CD14-positive monocyte (primary cell): Measurements from ENCODE around the gene KRTAP1-5. TPM values are rescaled to one million over a fixed set of nuclear protein-coding genes. Genes with fewer than 3 reads are reported as not detected.

Experiments
- DNase-seq, 3 donors: peaks; one replicate each; pipeline ENCODE4 v3.0.0-alpha.2; 2011 to 2022
- H2AFZ ChIP-seq: 2 replicates; pipeline ENCODE4 v1.6.0; 2012; ENCODE audit warnings: mild to moderate bottlenecking, low read depth, low read length, inconsistent platforms; ENCODE audit not compliant: insufficient read depth, poor library complexity, severe bottlenecking
- H3K27ac ChIP-seq, 2 donors: 1 replicate in 1 of 2; 2 replicates in 1 of 2; pipeline ENCODE4 v1.5.1; 2012 to 2013; ENCODE audit warnings: low read length in 2 of 2, control low read depth in 1 of 2, inconsistent platforms in 1 of 2, low read depth in 1 of 2, mild to moderate bottlenecking in 1 of 2
- H3K27me3 ChIP-seq, 2 donors: one replicate each; pipeline versions ENCODE4 v1.6.0 to v1.6.1; 2011 to 2013; ENCODE audit warnings: low read length in 2 of 2; ENCODE audit not compliant: control insufficient read depth in 2 of 2, insufficient read depth in 2 of 2
- H3K36me3 ChIP-seq, 2 donors: replicated peaks in 1 of 2; 1 replicate in 1 of 2; 2 replicates in 1 of 2; pipeline versions ENCODE4 v1.5.1 to v1.6.1; 2012 to 2013; ENCODE audit warnings: low read length in 2 of 2, control low read depth in 1 of 2, inconsistent platforms in 1 of 2, mild to moderate bottlenecking in 1 of 2; ENCODE audit not compliant: insufficient read depth in 2 of 2, control insufficient read depth in 1 of 2
- H3K4me1 ChIP-seq, 2 donors: 1 replicate in 1 of 2; 2 replicates in 1 of 2; pipeline versions ENCODE4 v1.5.1 to v1.6.1; 2012 to 2013; ENCODE audit warnings: low read length in 2 of 2, control low read depth in 1 of 2, inconsistent platforms in 1 of 2, mild to moderate bottlenecking in 1 of 2, moderate library complexity in 1 of 2; ENCODE audit not compliant: insufficient read depth in 2 of 2, control insufficient read depth in 1 of 2
- H3K4me2 ChIP-seq: replicated peaks from 2 replicates; pipeline ENCODE3; 2012; ENCODE audit warnings: low read length, moderate library complexity, mild to moderate bottlenecking; ENCODE audit not compliant: poor library complexity, severe bottlenecking; ENCODE audit errors: extremely low read depth
- H3K4me3 ChIP-seq, 3 experiments: fragments of 200-600 bp in 1 of 3; sonication (generic) in 1 of 3; replicated peaks in 1 of 3; 1 replicate in 2 of 3; 2 replicates in 1 of 3; pipeline ENCODE4 v1.5.1; 2011 to 2013; ENCODE audit warnings: low read length in 3 of 3, mild to moderate bottlenecking in 3 of 3, control low read depth in 2 of 3, low read depth in 2 of 3, inconsistent platforms in 1 of 3, moderate library complexity in 1 of 3
- H3K79me2 ChIP-seq: 2 replicates; pipeline ENCODE4 v1.6.0; 2012; ENCODE audit warnings: mild to moderate bottlenecking, control low read depth, inconsistent platforms, low read length, moderate library complexity; ENCODE audit not compliant: insufficient read depth
- H3K9ac ChIP-seq: 2 replicates; pipeline ENCODE4 v1.6.0; 2017; ENCODE audit warnings: low read length, mild to moderate bottlenecking; ENCODE audit not compliant: insufficient read depth, poor library complexity, severe bottlenecking
- H3K9me3 ChIP-seq, 2 donors: replicated peaks in 1 of 2; 1 replicate in 1 of 2; 2 replicates in 1 of 2; pipeline versions ENCODE4 v1.5.1 to v1.6.1; 2012 to 2013; ENCODE audit warnings: low read length in 2 of 2, control low read depth in 1 of 2; ENCODE audit not compliant: control insufficient read depth in 1 of 2, insufficient read depth in 1 of 2
- H4K20me1 ChIP-seq: 2 replicates; pipeline ENCODE4 v1.6.0; 2012; ENCODE audit warnings: mild to moderate bottlenecking, low read length, control low read depth, moderate library complexity; ENCODE audit not compliant: insufficient read depth
- H3K27ac Mint-ChIP-seq, 7 donors: one replicate each; pipeline ENCODE4 v1.8.0; 2020; ENCODE audit warnings: mild to moderate bottlenecking in 7 of 7, mixed read lengths in 7 of 7, moderate library complexity in 6 of 7, inconsistent platforms in 2 of 7
- H3K27me3 Mint-ChIP-seq, 3 donors: one replicate each; pipeline ENCODE4 v1.8.0; 2021 to 2022; ENCODE audit warnings: low read depth in 3 of 3, mild to moderate bottlenecking in 3 of 3, mixed read lengths in 3 of 3, moderate library complexity in 3 of 3, inconsistent platforms in 1 of 3
- H3K36me3 Mint-ChIP-seq, 2 donors: one replicate each; pipeline ENCODE4 v1.8.0; 2020; ENCODE audit warnings: mixed read lengths in 2 of 2, inconsistent platforms in 1 of 2, mild to moderate bottlenecking in 1 of 2
- H3K4me1 Mint-ChIP-seq: one replicate; pipeline ENCODE4 v1.8.0; 2020; ENCODE audit warnings: mild to moderate bottlenecking, mixed read lengths
- H3K4me3 Mint-ChIP-seq, 2 donors: one replicate each; pipeline ENCODE4 v1.8.0; 2020; ENCODE audit warnings: mild to moderate bottlenecking in 2 of 2, mixed read lengths in 2 of 2, moderate library complexity in 1 of 2
- H3K9me3 Mint-ChIP-seq, 7 donors: one replicate each; pipeline ENCODE4 v1.8.0; 2020 to 2022; ENCODE audit warnings: mixed read lengths in 7 of 7, mild to moderate bottlenecking in 6 of 7, moderate library complexity in 6 of 7, inconsistent platforms in 2 of 7
- CTCF ChIP-seq: fragments of 200-600 bp; IDR thresholded peaks from one replicate; pipeline ENCODE4 v1.8.0; 2022; ENCODE audit warnings: antibody characterized with exemption, mild to moderate bottlenecking
- WGBS: methylation state at CpG from one replicate; pipeline ENCODE4 v1.1.5; 2013; ENCODE audit warnings: missing lambda C conversion rate; ENCODE audit not compliant: insufficient coverage; 5-methylcytosine and 5-hydroxymethylcytosine counted together
- intact Hi-C, 2 donors: fragments of 100-400 bp; cut with micrococcal nuclease; formaldehyde crosslinking; loops; one replicate each; pipeline versions ENCODE4 v1.15.0 to v1.15.1; 2023
- polyA plus RNA-seq, 3 donors: library from polyadenylated mRNA; depleted of rRNA in 1 of 3; unstranded in 2 of 3; stranded (reverse) in 1 of 3; fragments of 300-500 nt in 2 of 3; fragments of >200 nt in 1 of 3; fragmentation: Illumina TruSeq in 2 of 3; gene quantifications; 1 replicate in 2 of 3; 2 replicates in 1 of 3; pipeline ENCODE4 v1.2.3, GENCODE V29; 2012 to 2021

Gene KRTAP1-5
- polyA plus RNA-seq, 3 donors = not detected

- no peaks in the 10 kb centered on the region for H3K9me3 ChIP-seq
- H3K4me3 Mint-ChIP-seq = no peak overlapping the region
- H3K27me3 ChIP-seq = no peaks in the 10 kb centered on the region
- H3K9ac ChIP-seq = no peak overlapping the region
- H3K36me3 Mint-ChIP-seq = no peaks in the 10 kb centered on the region
- no peaks in the 10 kb centered on the region for H3K79me2 ChIP-seq
- DNase-seq = no peak
- no peak for TF ChIP-seq CTCF
- H3K4me1 ChIP-seq = no peaks in the 10 kb centered on the region
- H3K4me2 ChIP-seq = no peak overlapping the region
- H3K36me3 ChIP-seq = no peaks in the 10 kb centered on the region
- H3K27ac Mint-ChIP-seq = no peak overlapping the region
- peaks cover 2 to 5% (median 3%) of the 10 kb centered on the region in 3 donors for H3K27me3 Mint-ChIP-seq
- 100% methylated on average over 1 of the region's 2 CpGs for WGBS
- H3K4me3 ChIP-seq = no peak overlapping the region
- intact Hi-C loops = no loop called here
- no peak overlapping the region for H3K27ac ChIP-seq
- H4K20me1 ChIP-seq = no peaks in the 10 kb centered on the region
- H3K4me1 Mint-ChIP-seq = no peaks in the 10 kb centered on the region
- peaks cover 0 to 8% (median 5%) of the 10 kb centered on the region in 7 donors for H3K9me3 Mint-ChIP-seq
- no peak overlapping the region for H2AFZ ChIP-seq
Measured at GRCh38 chr17:41073676-41074075, 46.7 kb upstream of the KRTAP1-5 start.

- no peak overlapping the region for H2AFZ ChIP-seq
- no peaks in the 10 kb centered on the region for H3K4me1 Mint-ChIP-seq
- peaks cover 0 to 8% (median 3%) of the 10 kb centered on the region in 7 donors for H3K9me3 Mint-ChIP-seq
- H3K27ac Mint-ChIP-seq = peak overlapping the region in 1 of 7 donors; percentile 31
- intact Hi-C loops = no loop called here
- H3K79me2 ChIP-seq = no peaks in the 10 kb centered on the region
- H3K36me3 ChIP-seq = no peaks in the 10 kb centered on the region
- no peak for DNase-seq
- H3K27ac ChIP-seq = no peak overlapping the region
- peaks cover 0 to 5% (median 2%) of the 10 kb centered on the region in 3 donors for H3K27me3 Mint-ChIP-seq
- no peak overlapping the region for H3K9ac ChIP-seq
- H3K4me2 ChIP-seq = no peak overlapping the region
- H3K27me3 ChIP-seq = no peaks in the 10 kb centered on the region
- no peaks in the 10 kb centered on the region for H4K20me1 ChIP-seq
- H3K4me1 ChIP-seq = no peaks in the 10 kb centered on the region
- no peak overlapping the region for H3K4me3 Mint-ChIP-seq
- H3K9me3 ChIP-seq = no peaks in the 10 kb centered on the region
- no peaks in the 10 kb centered on the region for H3K36me3 Mint-ChIP-seq
- 83% methylated on average over 5 of the region's 5 CpGs for WGBS
- TF ChIP-seq CTCF = no peak
- no peak overlapping the region for H3K4me3 ChIP-seq
Measured at GRCh38 chr17:41071606-41072360, 44.8 kb upstream of the KRTAP1-5 start.
